ENCODE data around the gene TIMP2. TPM values are rescaled to one million over a fixed set of nuclear protein-coding genes. Genes with fewer than 3 reads are reported as not detected.
A peak's percentile ranks its signal among the peaks of the same experiment; 100 is the strongest.

TIMP2 gene
- total RNA-seq, 1 donor from 2014 or later, result 109 TPM

GRCh38 chr17:78885956-78886355, 39.2 kb downstream of the TIMP2 start:
- Mint-ChIP-seq H3K36me3 (no peaks in the 10 kb centered on the region), H3K9me3 (no peaks in the 10 kb centered on the region), H3K27ac (no peak overlapping the region), H3K27me3 (ENCODE audit: low read depth) (no peaks in the 10 kb centered on the region), H3K4me3 (no peak overlapping the region), H3K4me1 (peaks cover 28% of the 10 kb centered on the region)
- DNase-seq (ENCODE audit: low spot score in 2 of 2, unreplicated experiment in 2 of 2), result no peak
- TF ChIP-seq, protein P1, sequence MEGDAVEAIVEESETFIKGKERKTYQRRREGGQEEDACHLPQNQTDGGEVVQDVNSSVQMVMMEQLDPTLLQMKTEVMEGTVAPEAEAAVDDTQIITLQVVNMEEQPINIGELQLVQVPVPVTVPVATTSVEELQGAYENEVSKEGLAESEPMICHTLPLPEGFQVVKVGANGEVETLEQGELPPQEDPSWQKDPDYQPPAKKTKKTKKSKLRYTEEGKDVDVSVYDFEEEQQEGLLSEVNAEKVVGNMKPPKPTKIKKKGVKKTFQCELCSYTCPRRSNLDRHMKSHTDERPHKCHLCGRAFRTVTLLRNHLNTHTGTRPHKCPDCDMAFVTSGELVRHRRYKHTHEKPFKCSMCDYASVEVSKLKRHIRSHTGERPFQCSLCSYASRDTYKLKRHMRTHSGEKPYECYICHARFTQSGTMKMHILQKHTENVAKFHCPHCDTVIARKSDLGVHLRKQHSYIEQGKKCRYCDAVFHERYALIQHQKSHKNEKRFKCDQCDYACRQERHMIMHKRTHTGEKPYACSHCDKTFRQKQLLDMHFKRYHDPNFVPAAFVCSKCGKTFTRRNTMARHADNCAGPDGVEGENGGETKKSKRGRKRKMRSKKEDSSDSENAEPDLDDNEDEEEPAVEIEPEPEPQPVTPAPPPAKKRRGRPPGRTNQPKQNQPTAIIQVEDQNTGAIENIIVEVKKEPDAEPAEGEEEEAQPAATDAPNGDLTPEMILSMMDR (IDR thresholded peaks at IDR 0.05; ENCODE audit: unreplicated experiment), result no peak

- Mint-ChIP-seq H3K27ac (peak overlapping the region; percentile 94), H3K27me3 (ENCODE audit: low read depth) (no peaks in the 10 kb centered on the region), H3K9me3 (no peaks in the 10 kb centered on the region), H3K4me3 (no peak overlapping the region), H3K4me1 (peaks cover 29% of the 10 kb centered on the region), H3K36me3 (no peaks in the 10 kb centered on the region)
- TF ChIP-seq, protein P1 (IDR thresholded peaks at IDR 0.05; ENCODE audit: unreplicated experiment), result no peak
- no peak for DNase-seq (ENCODE audit: low spot score in 2 of 2, unreplicated experiment in 2 of 2)
Observed at GRCh38 chr17:78884876-78885667, 40.1 kb downstream of the TIMP2 start.

- H3K36me3 Mint-ChIP-seq, result no peaks in the 10 kb centered on the region
- TF ChIP-seq, protein P1 (IDR thresholded peaks at IDR 0.05; ENCODE audit: unreplicated experiment), result no peak
- H3K4me1 Mint-ChIP-seq, result peaks cover 33% of the 10 kb centered on the region
- peak overlapping the region; percentile 94 for H3K27ac Mint-ChIP-seq
- DNase-seq (ENCODE audit: low spot score in 2 of 2, unreplicated experiment in 2 of 2), result no peak
- no peaks in the 10 kb centered on the region for H3K27me3 Mint-ChIP-seq (ENCODE audit: low read depth)
- H3K9me3 Mint-ChIP-seq, result no peaks in the 10 kb centered on the region
- no peak overlapping the region for H3K4me3 Mint-ChIP-seq
Observed at GRCh38 chr17:78884148-78884825, 40.9 kb downstream of the TIMP2 start.

DNA sequence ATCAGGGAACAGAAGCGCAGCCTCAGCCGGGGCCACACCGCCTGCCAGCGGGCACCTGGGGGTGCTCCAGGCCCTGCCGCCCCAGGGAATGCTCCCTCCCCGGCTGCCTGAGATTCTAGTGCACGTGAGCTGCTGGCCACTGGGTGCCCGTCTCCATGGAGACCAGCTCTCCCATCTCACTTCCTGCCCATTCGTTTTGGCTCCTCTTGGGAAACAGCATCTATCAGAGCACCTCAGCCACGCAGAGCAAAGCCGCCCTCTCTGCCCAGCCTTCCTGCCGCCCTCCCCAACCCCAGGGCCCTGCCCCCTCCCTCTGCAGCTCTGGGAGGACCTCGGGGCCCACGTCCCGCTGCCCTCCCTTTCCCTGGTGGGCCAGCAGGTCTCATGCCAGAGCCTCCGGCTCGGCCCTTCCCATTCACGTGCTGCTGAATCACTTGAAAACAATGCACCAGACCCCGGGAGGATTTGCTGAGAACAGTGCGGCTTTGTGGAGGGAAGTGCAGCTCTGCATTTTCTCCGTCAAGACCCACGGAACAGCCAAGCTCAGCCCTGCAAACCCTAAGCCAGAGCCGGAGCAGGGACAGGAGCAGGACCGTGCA, 41.6 kb downstream of the TIMP2 start:
- H3K9me3 Mint-ChIP-seq, result no peaks in the 10 kb centered on the region
- peaks cover 40% of the 10 kb centered on the region for H3K4me1 Mint-ChIP-seq
- DNase-seq (ENCODE audit: low spot score in 2 of 2, unreplicated experiment in 2 of 2), result peak in 1 of 2 experiments; percentile 60
- peak overlapping the region; percentile 37 for H3K4me3 Mint-ChIP-seq
- H3K36me3 Mint-ChIP-seq, result no peaks in the 10 kb centered on the region
- TF ChIP-seq, protein P1 (IDR thresholded peaks at IDR 0.05; ENCODE audit: unreplicated experiment), result no peak
- no peaks in the 10 kb centered on the region for H3K27me3 Mint-ChIP-seq (ENCODE audit: low read depth)
- peak overlapping the region; percentile 94 for H3K27ac Mint-ChIP-seq

DNA sequence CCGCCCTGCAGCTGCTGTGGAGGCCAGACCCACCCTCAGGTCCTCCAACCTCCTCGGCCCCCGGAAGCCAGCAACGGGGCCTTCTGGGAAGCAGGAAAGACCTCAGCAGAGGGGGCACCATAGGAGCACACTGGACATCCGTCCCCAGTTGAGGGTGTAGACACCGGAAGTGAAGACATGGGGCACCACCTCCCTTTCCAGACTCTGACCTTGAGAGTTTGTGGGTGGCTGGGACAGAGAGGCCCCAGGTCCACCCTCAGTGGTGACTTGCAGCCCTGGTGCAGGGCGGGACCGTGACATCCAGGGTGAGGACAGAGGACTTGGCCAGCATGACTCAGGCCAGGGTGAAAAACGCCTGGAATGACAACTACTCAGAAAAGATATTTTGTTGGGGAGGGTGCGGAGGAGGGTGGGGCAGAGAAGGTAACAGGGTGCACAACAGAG, 42.1 kb downstream of the TIMP2 start:
- Mint-ChIP-seq H3K4me1 (peaks cover 43% of the 10 kb centered on the region), H3K36me3 (no peaks in the 10 kb centered on the region), H3K27me3 (ENCODE audit: low read depth) (no peaks in the 10 kb centered on the region), H3K27ac (peak overlapping the region; percentile 94), H3K4me3 (peak overlapping the region; percentile 22), H3K9me3 (no peaks in the 10 kb centered on the region)
- no peak for DNase-seq (ENCODE audit: low spot score in 2 of 2, unreplicated experiment in 2 of 2)
- TF ChIP-seq, protein P1 (IDR thresholded peaks at IDR 0.05; ENCODE audit: unreplicated experiment), result no peak
